Raji (cell line): ENCODE measurements around the gene MIEN1.

Source experiments
- POLR2A ChIP-seq: IDR thresholded peaks from 2 replicates; pipeline ENCODE4 v1.6.1; 2011; ENCODE audit warnings: low read depth, low read length, control low read depth; ENCODE audit not compliant: insufficient read depth

The MIEN1 gene

GRCh38 chr17:39747745-39748144 lies 17.4 kb upstream of the MIEN1 start:
- TF ChIP-seq POLR2A = no peak

GRCh38 chr17:39746145-39746461 lies 15.8 kb upstream of the MIEN1 start:
- no peak for TF ChIP-seq POLR2A

GRCh38 chr17:39745335-39746144 lies 15.2 kb upstream of the MIEN1 start:
- no peak for TF ChIP-seq POLR2A

- TF ChIP-seq POLR2A = no peak
Observed at GRCh38 chr17:39744836-39745215, 14.5 kb upstream of the MIEN1 start.

- TF ChIP-seq POLR2A = no peak
Observed at GRCh38 chr17:39744075-39744835, 13.9 kb upstream of the MIEN1 start.

- no peak for TF ChIP-seq POLR2A
Observed at GRCh38 chr17:39742856-39743436, 12.6 kb upstream of the MIEN1 start.

- no peak for TF ChIP-seq POLR2A
Observed at GRCh38 chr17:39742126-39742855, 12.0 kb upstream of the MIEN1 start.

- TF ChIP-seq POLR2A = no peak
Observed at GRCh38 chr17:39740357-39741111, 10.2 kb upstream of the MIEN1 start.

- no peak for TF ChIP-seq POLR2A
Observed at GRCh38 chr17:39739885-39740356, 9.6 kb upstream of the MIEN1 start.

GRCh38 chr17:39738983-39739884 lies 8.9 kb upstream of the MIEN1 start:
- TF ChIP-seq POLR2A = no peak

GRCh38 chr17:39738568-39738901 lies 8.2 kb upstream of the MIEN1 start:
- no peak for TF ChIP-seq POLR2A

GRCh38 chr17:39737760-39738567 lies 7.6 kb upstream of the MIEN1 start, which contains the start of gene GRB7:
TSS of gene GRB7 (plus strand) at chr17:39737938. CDS start at chr17:39742302, 4,364 bp downstream.
- no peak for TF ChIP-seq POLR2A
